AML-193 (cell line): ENCODE measurements around the gene TMEM242.
"Not testable (repeated sequence)": the region's sequence is repeated elsewhere in the genome, so short reads cannot be mapped to it uniquely, and the experiment has no call there.

Experiments used
- DNase-seq, 2 experiments: peaks; one replicate each; lab custom pipeline; 2025; lab: John Stamatoyannopoulos, UW

TMEM242 gene

GRCh38 chr6:157323255-157323965 lies at the start of gene TMEM242:
Gene TMEM242, minus strand, starts transcription at chr6:157323519. Its CDS starts 20 bp downstream, at chr6:157323499.
- no peak for DNase-seq

GRCh38 chr6:157372501-157373280 lies 49.4 kb upstream of the TMEM242 start:
- no peak for DNase-seq

- DNase-seq: no peak
These were observed 47.4 kb upstream of the TMEM242 start for GRCh38 chr6:157370755-157371154.

GRCh38 chr6:157368359-157369049 lies 45.2 kb upstream of the TMEM242 start:
- DNase-seq: no peak

GRCh38 chr6:157366648-157367047 lies 43.3 kb upstream of the TMEM242 start:
- DNase-seq: no peak

GRCh38 chr6:157364705-157365104 lies 41.4 kb upstream of the TMEM242 start:
- no peak for DNase-seq

- no peak for DNase-seq
These were observed 38.6 kb upstream of the TMEM242 start for GRCh38 chr6:157361886-157362285.

- DNase-seq: no peak
These were observed 35.0 kb upstream of the TMEM242 start for GRCh38 chr6:157358287-157358686.

GRCh38 chr6:157346373-157346772 lies 23.1 kb upstream of the TMEM242 start:
- DNase-seq: no peak

GRCh38 chr6:157343732-157344131 lies 20.4 kb upstream of the TMEM242 start:
- DNase-seq: no peak

GRCh38 chr6:157339432-157339831 lies 16.1 kb upstream of the TMEM242 start:
- DNase-seq: no peak

- no peak for DNase-seq
These were observed 14.4 kb upstream of the TMEM242 start for GRCh38 chr6:157337751-157338150.

- not testable (repeated sequence) for DNase-seq
These were observed 14.0 kb upstream of the TMEM242 start for GRCh38 chr6:157337276-157337675.

- no peak for DNase-seq
These were observed 12.5 kb upstream of the TMEM242 start for GRCh38 chr6:157335829-157336228.

- DNase-seq: no peak
These were observed 10.6 kb upstream of the TMEM242 start for GRCh38 chr6:157333956-157334355.

GRCh38 chr6:157333537-157333936 lies 10.2 kb upstream of the TMEM242 start:
- no peak for DNase-seq

GRCh38 chr6:157332813-157333212 lies 9.5 kb upstream of the TMEM242 start:
- no peak for DNase-seq

- DNase-seq: no peak
These were observed 7.5 kb upstream of the TMEM242 start for GRCh38 chr6:157330831-157331230.

GRCh38 chr6:157329829-157330228 lies 6.5 kb upstream of the TMEM242 start:
- no peak for DNase-seq

- DNase-seq: no peak
These were observed 4.9 kb upstream of the TMEM242 start for GRCh38 chr6:157328108-157328692.

GRCh38 chr6:157326979-157327378 lies 3.7 kb upstream of the TMEM242 start:
- no peak for DNase-seq

GRCh38 chr6:157325069-157325805 lies 1.9 kb upstream of the TMEM242 start:
- no peak for DNase-seq
